HEK293T (cell line): ENCODE measurements around the gene CAPN5.

Source experiments
- ELF4 ChIP-seq: fragments of 450-650 bp; IDR thresholded peaks from 2 replicates; pipeline ENCODE4 v1.6.1; 2017; ENCODE audit warnings: antibody characterized with exemption
- FOXM1 ChIP-seq: fragments of 450-650 bp; IDR thresholded peaks from 2 replicates; pipeline ENCODE4 v1.6.1; 2017; ENCODE audit warnings: mild to moderate bottlenecking, borderline replicate concordance
- HDGF ChIP-seq: fragments of 450-650 bp; IDR thresholded peaks from 2 replicates; pipeline ENCODE4 v1.6.1; 2017; ENCODE audit warnings: antibody characterized with exemption, borderline replicate concordance
- L3MBTL2 ChIP-seq: fragments of 450-650 bp; conservative IDR thresholded peaks from 2 replicates; pipeline ENCODE4 v1.6.1; 2016; ENCODE audit warnings: mild to moderate bottlenecking
- SP1 ChIP-seq: fragments of 450-650 bp; IDR thresholded peaks from 2 replicates; pipeline ENCODE4 v1.6.1; 2017
- SUZ12 ChIP-seq: fragments of 450-650 bp; IDR thresholded peaks from 2 replicates; pipeline ENCODE4 v1.6.1; 2016; ENCODE audit warnings: mild to moderate bottlenecking

GRCh38 chr11:77167111-77167626 lies 100.4 kb downstream of the CAPN5 start:
- TF ChIP-seq SUZ12 (no peak), SP1 (no peak), L3MBTL2 (no peak), FOXM1 (no peak), ELF4 (no peak), HDGF (no peak)
